HG03064 (cell line): ENCODE data around the gene IL7R.

ENCODE experiments used
- ATAC-seq: cut with Tn5 transposase; IDR thresholded peaks from one replicate; pipeline ENCODE4 v1.9.1; 2021; ENCODE audit warnings: low read depth; ENCODE audit not compliant: unreplicated experiment

Gene IL7R

DNA sequence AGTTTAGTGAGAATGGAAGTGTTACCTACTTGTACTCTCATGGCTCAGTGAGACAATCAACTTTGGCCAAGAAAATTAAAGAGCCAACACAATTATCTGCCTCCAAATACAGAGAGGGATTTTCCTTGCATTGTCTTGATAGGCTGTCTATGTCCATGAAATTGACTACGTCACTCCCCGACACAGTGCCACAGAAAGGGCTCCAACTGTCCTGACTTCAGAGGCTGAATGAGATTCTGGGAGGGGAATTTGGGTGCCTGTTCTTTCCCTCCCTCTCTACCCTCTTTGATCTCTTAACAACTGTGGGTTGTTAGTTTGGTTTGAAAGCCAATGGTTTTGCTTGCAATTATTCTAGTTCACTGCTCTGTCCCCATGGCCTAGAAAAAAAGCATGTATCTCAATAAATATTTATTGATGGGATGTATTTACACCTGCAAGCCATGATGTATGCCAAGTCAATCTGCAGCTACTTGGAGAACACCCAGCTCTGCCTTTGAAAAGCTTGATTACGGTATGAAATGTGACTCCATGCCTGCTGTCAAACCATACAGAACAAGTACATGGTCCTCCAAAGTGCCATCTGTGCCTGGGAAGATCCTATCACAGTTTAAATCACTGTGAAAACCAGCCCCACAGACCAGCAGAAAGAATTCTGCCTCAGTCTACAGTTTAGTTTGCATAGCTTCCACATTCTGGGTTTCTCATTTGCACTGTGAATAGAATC is 44.4 kb downstream of the IL7R start:
- ATAC-seq, result no peak

DNA sequence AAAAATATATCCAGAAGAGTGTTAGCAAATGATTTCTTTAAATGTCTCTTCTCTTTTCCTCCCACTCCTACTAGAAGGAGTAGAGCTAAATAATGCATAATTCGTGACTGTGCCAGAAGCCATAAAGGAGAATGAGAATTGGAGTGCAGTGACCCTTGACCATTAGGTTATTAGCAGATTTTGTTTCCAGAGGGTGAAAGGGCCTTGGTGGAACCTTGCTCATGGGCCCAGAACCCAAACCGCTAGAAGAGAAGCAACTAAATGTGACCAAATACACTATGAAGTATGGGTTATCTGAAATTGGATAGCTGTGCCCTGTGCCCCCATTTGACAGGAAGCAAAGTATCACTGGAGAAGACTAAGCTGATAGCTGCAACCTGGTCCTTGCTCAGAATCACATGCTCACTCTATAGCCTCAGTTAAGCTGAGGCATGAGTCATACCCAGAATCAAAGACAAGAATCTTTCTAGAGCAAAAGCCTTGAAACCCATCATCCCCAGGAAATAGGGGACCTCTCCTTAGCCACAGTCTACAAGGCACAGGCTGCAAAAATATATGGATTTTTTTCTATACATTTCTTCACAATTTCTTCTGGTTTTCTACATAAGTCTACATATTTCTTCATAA is 45.5 kb downstream of the IL7R start:
- ATAC-seq, result no peak

GRCh38 chr5:35903631-35904203 is 47.0 kb downstream of the IL7R start:
- ATAC-seq, result no peak

DNA sequence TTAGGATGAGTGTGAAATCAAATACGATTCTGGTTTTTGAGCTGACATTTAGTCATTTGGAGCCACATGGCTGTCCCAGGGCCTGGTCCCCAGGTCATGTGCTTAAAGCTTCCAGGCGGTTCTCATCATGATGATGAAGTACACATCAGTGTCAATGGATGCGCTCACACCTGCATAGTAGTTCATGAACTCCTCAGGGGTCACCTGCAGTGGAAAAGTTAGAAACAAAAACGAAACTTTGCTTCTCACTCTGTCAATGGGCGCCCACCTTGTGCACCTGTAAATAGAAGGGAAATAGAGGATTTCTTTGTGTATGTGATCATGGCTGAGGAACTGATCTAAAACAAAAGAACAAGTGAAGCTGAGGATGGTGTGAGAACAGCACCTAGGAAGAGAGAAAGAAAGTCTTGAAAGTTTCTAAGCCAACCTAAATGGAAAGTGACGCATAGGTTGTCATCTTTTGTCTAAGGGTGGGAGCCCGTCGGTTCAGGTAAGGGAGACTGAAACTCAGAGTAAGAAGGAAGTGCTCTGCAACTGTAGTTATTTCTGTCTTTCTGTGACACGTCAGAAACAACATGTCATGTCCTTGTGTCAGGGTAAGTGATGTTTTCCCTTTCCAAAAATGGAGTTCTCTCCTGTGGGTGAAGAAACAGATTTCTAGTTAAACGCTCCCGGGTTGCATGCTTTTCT is 47.9 kb downstream of the IL7R start:
- no peak for ATAC-seq

DNA sequence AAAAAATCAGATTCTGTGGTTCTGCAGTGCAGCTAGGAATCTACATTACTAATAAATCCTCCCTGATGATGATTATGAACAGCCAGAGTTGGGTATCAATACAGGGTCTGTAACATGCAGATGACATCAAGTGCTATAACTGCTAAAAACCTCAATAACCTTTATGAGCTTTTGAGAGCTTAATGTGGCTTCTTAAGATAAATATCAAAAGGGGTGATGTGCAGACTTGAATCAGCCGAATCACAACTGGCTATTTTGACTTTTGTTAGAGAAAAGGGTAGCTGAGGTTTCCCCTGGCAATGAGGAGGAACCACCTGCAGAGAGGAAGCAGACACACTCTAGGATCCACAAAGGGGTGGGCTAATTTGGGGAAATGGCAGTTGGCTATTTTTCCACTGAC is 51.5 kb downstream of the IL7R start:
- ATAC-seq, result no peak

DNA sequence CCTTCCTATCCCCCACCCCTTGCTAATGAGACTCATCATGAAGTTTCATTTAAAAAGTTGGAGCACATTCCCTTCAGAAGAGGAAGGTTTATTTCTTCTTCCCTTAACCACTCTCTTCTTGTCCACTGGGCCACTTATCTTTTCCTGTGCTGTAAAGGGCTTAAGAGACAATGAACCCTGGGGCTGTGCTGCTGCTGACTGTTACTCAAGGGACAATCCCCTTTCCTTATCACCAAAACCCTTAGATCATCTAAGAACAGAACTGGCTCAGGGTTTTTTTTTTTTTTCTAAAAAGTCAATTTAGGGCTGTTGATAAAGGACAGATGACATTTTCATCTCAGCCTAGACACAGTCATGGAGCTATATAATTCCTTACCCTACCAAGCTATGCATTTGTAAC is 52.1 kb downstream of the IL7R start:
- no peak for ATAC-seq

- no peak for ATAC-seq
Observed at GRCh38 chr5:35919191-35919590, 62.5 kb downstream of the IL7R start.

DNA sequence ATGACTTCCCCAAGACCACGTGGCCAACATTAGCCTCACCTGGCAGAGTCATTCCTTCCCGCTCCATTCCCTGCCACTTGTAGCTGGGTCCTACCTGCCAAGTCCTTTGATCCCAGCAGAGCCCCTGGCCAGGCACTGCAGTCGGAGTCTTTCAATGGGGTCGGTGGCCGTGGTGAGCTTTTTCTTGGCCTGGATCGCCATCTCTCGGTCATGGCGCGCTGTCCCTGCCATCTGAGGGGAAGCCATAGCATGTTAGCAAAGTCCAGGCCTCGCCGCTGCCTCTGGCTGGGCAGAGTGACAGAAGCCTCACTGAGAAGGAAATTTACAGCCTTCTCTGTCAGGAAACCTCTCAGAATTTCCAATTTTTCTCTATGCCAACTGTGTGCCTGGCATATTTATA is 64.2 kb downstream of the IL7R start:
- no peak for ATAC-seq

GRCh38 chr5:35921930-35922329 is 65.2 kb downstream of the IL7R start:
- no peak for ATAC-seq

DNA sequence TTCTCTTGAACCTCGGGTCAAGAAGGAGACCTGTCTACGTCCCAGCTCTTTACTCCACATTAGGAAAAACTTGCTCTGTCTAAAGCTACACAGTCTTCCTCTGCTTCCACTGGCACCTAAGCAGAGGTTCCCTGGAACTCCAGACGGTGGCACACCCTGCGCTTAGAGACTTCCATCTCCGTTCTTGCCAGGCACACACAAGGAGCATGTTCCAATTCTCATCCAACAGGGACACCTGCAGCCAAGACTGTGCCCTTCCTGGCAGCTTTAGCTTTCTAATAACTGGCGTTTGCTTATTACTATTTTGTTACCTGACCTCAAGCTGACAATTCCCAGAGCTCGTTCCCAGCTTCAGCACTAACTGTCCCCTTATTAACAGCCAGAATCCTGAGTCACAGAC is 65.8 kb downstream of the IL7R start:
- ATAC-seq, result no peak

- ATAC-seq, result no peak
Observed at GRCh38 chr5:35924122-35924949, 67.6 kb downstream of the IL7R start.

GRCh38 chr5:35924950-35925722 is 68.4 kb downstream of the IL7R start:
- no peak for ATAC-seq

DNA sequence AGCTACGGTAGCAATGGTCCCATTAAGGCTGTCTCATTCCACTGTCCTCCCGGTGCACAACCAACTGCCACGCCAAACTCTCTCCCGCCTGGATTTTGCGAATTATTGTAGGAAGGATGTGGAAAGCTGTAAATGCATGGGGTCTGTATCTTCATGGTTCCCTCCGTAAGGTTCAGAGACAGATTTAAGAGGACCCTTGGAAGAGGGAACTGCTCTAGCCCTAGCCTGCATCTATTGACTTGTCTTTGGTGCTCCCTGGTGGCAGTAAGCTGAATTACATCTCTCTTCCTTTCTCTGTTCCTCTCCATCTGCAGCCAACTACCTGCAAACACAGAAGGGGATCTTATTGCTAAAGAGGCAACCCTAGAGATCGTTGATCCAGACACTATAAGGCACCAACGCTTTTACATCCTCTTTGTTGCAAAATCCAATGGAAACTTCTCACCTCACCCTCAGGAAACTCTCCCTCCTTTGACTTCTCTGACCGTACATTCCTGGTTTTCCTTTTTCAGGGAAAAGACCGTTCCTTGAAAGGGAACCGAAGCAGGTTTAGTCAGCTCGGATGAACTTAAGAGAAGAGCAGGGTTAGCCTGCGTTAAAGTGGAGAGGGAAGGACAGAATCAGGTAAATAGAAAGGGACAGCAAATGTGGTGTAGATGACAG is 69.8 kb downstream of the IL7R start:
- ATAC-seq, result no peak
